NCI-H82 treated with DMSO at 0.1 percent for 48 hours (cell line): ENCODE data around the gene DDX20.
A peak's percentile ranks its signal among the peaks of the same experiment; 100 is the strongest.
"Not testable (repeated sequence)": the region's sequence is repeated elsewhere in the genome, so short reads cannot be mapped to it uniquely, and the experiment has no call there.

ENCODE experiments used
- DNase-seq: peaks from one replicate; lab custom pipeline; 2025; ENCODE audit not compliant: unreplicated experiment; lab: John Stamatoyannopoulos, UW

DDX20 gene

GRCh38 chr1:111786669-111787207 lies 31.0 kb downstream of the DDX20 start:
- DNase-seq, result peak; percentile 54

GRCh38 chr1:111789142-111789541 lies 33.4 kb downstream of the DDX20 start:
- no peak for DNase-seq

DNA sequence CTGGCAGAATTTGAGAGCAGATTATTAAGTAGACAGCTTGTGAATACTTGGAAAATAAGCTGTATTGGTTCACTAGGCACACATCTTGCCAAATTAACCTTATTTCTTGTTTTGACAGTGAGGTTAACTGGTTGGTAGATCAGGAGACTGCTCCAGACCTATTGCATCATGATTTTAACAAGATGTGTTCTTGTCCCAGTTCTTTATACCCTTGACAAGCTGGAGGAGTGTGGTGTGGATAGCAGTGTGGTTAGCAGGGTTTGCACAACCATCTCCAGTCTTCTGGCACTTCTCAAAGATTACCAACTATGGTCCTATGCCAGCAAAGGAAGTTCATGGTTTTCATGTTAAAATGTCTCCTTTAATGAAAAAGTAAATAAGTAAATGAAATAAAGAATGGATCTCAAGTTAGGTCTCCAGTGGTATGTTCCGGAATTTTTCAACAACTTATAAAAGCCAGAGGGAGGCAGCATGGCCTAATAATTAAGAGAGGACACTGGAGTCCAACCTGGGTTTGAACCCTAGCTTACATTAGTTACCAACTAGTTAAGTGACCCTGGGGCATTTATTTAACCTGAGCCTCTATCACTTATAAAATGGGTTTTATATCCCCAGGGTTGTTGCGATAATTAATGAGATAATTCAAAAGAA lies 34.1 kb downstream of the DDX20 start:
- no peak for DNase-seq

GRCh38 chr1:111791776-111792175 lies 36.1 kb downstream of the DDX20 start:
- DNase-seq, result no peak

- no peak for DNase-seq
Observed at GRCh38 chr1:111792249-111792648, 36.5 kb downstream of the DDX20 start.

DNA sequence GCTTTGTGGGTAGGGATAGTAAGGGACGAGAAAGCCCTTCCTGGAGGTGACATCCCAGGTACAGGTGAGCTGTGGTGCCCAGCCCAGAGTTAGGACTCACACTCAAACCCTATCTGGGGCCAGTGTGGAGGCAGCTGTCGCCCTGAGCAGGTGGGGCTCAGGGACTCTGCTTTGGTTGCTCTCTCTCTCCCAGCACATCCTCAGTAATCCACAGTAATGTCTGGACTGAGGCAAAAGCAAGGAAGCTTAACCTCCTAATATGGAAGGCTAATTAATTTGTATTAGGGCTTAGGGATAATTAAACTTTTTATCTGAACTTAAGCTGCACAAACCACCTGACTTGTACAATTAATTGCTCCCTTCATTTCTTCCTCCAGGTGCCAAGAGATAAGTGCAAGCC lies 38.2 kb downstream of the DDX20 start:
- peak; percentile 99 for DNase-seq

DNA sequence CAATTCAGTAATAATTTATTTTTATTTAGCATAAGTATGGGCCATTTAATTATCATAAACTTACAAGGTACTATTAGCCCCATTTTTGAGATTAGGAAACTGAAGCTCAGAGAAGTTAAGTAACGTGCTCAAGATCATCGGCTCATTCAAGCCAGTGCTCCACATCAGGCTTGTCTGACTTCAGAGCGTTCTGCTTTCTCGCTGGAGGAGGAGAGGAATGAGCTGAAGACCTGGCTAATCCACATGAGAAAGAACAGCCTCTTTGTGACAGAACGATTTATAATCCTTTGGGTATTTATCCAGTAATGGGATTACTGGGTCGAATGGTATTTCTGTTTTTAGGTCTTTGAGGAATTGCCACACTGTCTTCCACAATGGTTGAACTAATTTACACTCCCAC lies 39.7 kb downstream of the DDX20 start:
- DNase-seq, result peak; percentile 97

GRCh38 chr1:111798580-111798979 lies 42.9 kb downstream of the DDX20 start:
- no peak for DNase-seq

- DNase-seq, result not testable (repeated sequence)
Observed at GRCh38 chr1:111799722-111800121, 44.0 kb downstream of the DDX20 start.

DNA sequence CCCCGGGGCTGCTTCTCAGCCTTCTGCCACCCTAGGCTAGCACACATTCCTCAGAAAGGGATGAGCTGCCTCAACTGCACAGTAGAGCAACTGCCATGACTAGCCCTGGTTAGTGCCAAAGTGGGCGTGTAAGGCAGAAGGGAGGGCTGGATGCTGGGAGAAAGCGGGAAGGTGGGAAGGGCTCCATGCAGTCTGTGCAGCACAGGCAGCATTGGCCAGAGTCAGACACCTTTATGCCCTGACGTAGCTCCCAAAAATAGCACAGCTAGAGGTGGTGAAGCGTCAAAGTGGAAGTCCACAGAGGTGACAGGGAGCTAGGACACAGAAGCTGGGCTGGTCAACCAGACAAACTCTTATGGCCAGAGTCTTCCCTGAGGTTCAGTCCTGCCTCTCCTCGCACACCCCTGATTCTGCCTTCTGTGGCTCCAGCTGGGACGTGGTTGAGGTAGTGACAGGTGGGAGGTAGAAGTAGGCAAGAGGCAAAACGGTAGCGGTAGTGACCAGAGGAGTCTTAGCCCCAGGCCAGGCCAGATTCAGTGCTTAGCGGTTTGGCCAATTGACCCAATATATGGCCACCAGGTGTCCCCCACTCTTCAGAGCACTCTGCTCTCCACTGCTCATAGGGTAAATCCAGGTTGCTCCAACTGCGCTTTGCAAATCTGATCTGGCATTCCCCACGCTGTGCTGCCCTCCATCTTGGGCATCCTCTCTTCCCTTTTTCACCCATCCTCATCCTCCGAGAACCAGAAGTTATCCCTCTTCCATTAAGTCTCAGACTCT lies 45.6 kb downstream of the DDX20 start:
- DNase-seq, result no peak

GRCh38 chr1:111802110-111802509 lies 46.4 kb downstream of the DDX20 start:
- no peak for DNase-seq

GRCh38 chr1:111802984-111803383 lies 47.3 kb downstream of the DDX20 start:
- DNase-seq, result no peak

- DNase-seq, result no peak
Observed at GRCh38 chr1:111803951-111804350, 48.2 kb downstream of the DDX20 start.

DNA sequence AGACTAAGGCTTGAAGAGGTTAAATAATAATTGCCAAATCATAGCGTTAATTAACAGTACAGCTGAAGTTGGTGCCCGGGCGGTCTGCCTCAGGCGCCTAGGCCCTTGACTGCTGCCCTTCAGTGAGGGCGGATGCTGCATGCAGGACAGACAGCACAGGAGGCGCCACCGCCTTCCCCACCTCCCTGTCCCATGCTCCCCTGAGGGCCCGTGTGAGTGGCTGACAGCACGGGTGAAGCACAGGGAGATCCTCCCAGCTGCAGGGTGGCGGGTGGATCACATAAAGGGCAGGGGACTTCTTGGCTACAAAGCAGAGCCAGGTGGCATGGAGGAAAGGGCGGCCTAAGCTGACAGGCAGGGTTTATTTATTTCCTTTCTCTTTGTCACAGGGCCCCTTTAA lies 49.1 kb downstream of the DDX20 start:
- DNase-seq, result no peak

DNA sequence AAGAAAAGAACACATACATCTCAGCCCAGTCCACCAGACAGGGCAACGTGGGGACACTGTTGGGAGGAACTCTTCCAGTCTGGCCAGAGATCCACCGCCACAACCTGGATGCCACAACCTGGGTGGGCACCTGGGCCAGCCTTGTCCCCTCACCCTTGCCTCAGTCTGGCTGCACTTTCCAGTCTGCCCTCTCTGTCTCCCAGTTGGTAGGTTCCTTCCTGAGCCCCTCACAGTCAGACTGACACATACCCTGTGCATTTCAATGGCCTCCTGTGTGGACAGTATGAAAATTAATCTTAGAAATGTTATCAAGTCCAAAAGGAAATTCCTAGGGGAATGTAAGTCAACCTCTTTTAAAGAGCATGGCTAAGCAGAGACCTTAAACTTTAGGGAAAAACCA lies 49.5 kb downstream of the DDX20 start:
- no peak for DNase-seq

GRCh38 chr1:111811891-111812290 lies 56.2 kb downstream of the DDX20 start:
- no peak for DNase-seq

DNA sequence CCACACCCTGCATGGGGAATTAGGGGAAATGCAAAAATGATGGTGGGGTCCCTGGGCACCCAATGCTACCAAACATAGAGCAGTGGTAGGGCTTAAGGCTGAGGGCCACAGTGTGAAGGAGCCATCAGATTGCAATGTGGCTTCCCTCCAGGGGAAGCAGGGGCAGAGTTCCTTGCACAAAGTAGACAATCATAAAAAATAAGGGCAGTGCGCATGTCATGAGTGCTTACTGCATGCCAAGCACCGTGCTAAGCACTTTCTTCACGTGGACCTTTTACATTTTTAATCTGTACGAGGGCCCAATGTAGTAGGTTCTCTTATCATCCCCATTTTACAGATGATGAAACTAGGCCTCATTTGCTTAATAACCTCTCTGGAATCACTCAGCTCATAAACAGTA lies 56.6 kb downstream of the DDX20 start:
- no peak for DNase-seq

DNA sequence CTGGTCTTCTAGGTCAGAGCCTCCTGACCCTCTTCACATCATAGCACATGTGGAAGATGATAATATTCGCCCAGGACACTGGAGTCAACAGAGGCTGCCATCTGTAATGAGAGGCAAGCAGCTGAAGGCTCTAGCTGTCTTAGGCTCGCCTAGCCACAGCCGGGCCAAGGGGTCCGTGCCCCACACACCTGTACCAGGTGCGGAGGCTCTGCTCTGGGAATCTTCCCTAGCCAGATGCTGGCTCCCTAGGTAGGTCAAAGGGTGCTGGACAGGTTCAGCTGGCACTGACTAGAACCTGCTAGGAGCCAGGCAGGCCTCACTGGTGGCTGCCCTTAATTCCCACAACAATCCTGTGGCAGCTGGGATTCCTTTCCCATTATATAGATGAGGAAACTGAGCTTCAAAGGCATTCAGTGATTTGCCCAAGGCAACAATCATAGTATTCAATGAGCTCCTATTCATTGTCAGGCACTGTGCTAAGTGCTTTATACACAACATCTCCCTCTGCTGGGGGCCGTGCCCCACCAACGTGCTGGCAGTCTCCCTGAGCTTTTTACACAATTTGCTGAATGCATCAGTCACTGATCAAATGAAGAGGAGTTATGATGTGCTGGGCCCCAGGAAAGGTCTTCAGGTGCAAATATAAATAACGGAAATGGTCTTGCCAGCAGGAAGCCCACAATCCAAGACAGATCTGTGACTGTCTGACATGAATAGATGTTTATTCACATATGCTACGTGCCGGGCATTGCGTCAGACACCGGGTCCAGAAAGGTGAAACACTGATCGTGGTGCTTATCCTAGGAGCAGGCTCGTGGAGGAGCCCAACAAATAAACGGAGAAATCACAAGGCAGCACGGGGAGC lies 58.0 kb downstream of the DDX20 start:
- no peak for DNase-seq

GRCh38 chr1:111814305-111814628 lies 58.6 kb downstream of the DDX20 start:
- DNase-seq, result no peak

- no peak for DNase-seq
Observed at GRCh38 chr1:111814642-111815041, 58.9 kb downstream of the DDX20 start.
